ENCODE measurements around the gene GABRD.

GABRD gene

GRCh38 chr1:1997576-1997975 is 21.6 kb upstream of the GABRD start:
- TF ChIP-seq, protein P1, sequence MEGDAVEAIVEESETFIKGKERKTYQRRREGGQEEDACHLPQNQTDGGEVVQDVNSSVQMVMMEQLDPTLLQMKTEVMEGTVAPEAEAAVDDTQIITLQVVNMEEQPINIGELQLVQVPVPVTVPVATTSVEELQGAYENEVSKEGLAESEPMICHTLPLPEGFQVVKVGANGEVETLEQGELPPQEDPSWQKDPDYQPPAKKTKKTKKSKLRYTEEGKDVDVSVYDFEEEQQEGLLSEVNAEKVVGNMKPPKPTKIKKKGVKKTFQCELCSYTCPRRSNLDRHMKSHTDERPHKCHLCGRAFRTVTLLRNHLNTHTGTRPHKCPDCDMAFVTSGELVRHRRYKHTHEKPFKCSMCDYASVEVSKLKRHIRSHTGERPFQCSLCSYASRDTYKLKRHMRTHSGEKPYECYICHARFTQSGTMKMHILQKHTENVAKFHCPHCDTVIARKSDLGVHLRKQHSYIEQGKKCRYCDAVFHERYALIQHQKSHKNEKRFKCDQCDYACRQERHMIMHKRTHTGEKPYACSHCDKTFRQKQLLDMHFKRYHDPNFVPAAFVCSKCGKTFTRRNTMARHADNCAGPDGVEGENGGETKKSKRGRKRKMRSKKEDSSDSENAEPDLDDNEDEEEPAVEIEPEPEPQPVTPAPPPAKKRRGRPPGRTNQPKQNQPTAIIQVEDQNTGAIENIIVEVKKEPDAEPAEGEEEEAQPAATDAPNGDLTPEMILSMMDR (IDR thresholded peaks at IDR 0.05; ENCODE audit: low read depth, low read length): no peak

DNA sequence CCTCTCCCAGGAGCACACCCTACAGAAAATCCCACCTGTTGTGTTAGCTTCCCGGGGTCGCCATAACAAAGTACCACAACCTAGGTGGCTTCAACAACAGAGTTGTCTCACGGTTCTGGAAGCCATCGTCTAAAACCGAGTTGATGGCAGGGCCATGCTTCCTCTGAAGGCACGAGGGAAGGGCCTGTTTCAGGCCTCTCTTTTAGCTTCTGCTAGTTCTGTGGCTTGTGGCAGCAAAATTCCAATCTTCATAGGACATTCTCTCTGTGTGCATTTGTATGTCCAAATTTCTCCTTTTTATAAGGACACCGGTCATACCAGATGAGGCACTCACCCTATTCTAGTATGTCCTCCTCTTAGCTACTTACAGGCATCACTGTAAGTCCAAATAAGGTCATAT is 18.7 kb upstream of the GABRD start:
- TF ChIP-seq, protein P1 (IDR thresholded peaks at IDR 0.05; ENCODE audit: low read depth, low read length): no peak
- no peak for DNase-seq (ENCODE audit: extremely low read depth, low read depth)

More at GRCh38 chr1:1997576-1997975, 21.6 kb upstream of the GABRD start:
- no peak for DNase-seq (ENCODE audit: extremely low read depth, low read depth)

DNA sequence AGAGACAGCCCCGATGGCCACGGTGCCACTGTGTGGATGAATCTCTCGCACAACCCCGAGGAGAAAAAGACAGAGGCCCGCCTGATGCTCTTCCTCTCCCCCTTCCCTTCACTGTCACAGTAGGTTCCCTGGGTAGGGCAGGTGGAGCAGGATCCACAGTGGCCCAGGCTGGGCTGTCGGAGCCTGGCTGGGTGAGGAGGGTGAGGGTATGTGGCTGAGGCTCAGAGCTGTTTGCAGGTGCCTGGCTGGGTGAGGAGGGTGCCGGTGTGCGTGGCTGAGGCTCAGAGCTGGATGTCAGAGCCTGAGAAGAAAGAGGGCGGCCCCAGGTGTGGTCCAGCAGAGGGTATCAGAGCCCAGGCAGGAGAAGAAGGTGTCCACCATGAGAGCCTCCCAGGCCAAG is 18.3 kb upstream of the GABRD start:
- TF ChIP-seq, protein P1 (IDR thresholded peaks at IDR 0.05; ENCODE audit: low read depth, low read length): no peak
- DNase-seq (ENCODE audit: extremely low read depth, low read depth): no peak

DNA sequence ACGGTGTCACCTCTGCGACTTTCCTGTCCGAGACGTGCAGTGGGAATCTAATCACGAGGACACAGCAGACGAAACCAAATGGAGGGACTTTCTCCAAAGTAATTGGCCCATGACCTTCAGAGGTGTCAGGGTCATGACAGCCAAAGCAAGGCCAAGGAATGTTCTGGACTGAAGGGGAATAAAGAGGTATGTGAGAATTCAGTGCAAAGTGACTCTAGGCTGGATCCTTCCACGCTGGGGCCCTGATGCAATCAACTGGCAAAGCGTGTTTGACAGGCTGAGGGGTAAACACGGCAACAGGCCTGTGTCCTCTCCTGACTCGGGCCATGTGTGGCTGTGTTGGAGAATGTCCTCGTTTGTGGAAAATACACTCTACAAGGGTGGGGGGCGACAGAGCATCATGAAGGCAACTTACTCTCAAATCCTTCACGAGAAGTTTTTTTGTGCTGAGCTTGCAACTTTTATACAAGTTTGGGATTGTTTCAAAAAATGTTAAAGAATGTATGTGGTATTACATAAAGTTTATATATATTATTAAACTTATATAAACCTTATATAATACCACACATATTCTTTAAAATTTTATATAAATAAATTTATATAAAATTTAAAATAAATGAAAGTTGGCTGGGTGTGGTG is 17.3 kb upstream of the GABRD start:
- no peak for DNase-seq (ENCODE audit: extremely low read depth, low read depth)
- TF ChIP-seq, protein P1 (IDR thresholded peaks at IDR 0.05; ENCODE audit: low read depth, low read length): no peak

DNA sequence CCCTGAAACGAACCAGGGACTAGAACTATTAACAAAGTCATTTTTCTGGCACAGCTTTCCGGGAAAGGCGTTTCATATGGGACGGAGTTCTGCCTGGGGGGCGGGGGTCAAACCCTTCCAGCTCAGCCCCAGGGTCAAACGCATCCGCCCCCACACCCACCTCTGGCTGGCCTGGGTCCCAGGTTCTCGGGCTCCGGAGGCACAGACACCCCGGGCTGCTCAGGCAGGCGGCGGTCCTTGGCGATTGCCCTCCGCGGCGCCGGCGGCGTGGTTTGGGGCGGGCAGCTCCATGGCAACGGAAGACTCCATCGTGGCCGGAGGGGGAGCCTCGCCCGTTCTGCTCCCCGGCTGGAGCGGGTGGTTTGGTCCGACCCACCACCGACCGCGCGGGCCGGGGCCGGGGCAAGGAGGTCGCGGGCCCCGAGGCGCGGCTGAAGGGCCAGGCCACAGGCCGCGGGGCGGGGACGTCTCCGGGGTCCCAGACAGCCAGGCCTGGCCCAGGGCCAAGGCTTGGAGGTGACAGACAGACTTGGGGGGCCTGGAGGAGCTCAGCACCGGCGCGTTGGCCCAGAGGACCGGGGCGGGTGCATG is 15.5 kb upstream of the GABRD start, which contains the start of gene CFAP74:
Gene CFAP74 (minus strand): TSS at position 246 of the 591 bp plus-strand sequence. CDS start 12,830 bp downstream, outside the sequence.
- TF ChIP-seq, protein P1 (IDR thresholded peaks at IDR 0.05; ENCODE audit: low read depth, low read length): no peak
- DNase-seq (ENCODE audit: extremely low read depth, low read depth): no peak

GRCh38 chr1:2004856-2005255 is 14.3 kb upstream of the GABRD start:
- TF ChIP-seq, protein P1 (IDR thresholded peaks at IDR 0.05; ENCODE audit: low read depth, low read length): no peak

More at GRCh38 chr1:2004856-2005255, 14.3 kb upstream of the GABRD start:
- DNase-seq (ENCODE audit: extremely low read depth, low read depth): no peak
